Trophoblast cell (in vitro differentiated cells and primary cell): ENCODE measurements around the gene NKAPL. TPM values are rescaled to one million over a fixed set of nuclear protein-coding genes. Genes with fewer than 3 reads are reported as not detected.

ENCODE experiments used
- DNase-seq, 2 donors: peaks; one replicate each; pipeline ENCODE4 v3.0.0-alpha.2; 2016
- H2AFZ ChIP-seq: 2 replicates; pipeline ENCODE4 v1.6.1; 2013; ENCODE audit warnings: low read length, moderate library complexity, mild to moderate bottlenecking; ENCODE audit not compliant: insufficient read depth, poor library complexity
- H2AK5ac ChIP-seq: 2 replicates; pipeline ENCODE4 v1.6.1; 2013; ENCODE audit warnings: mild to moderate bottlenecking, low read length
- H2BK120ac ChIP-seq: 2 replicates; pipeline ENCODE4 v1.6.1; 2013; ENCODE audit warnings: low read length, mild to moderate bottlenecking, moderate library complexity; ENCODE audit not compliant: insufficient read depth, poor library complexity
- H2BK12ac ChIP-seq: 2 replicates; pipeline ENCODE4 v1.6.1; 2013; ENCODE audit warnings: mild to moderate bottlenecking, low read length, moderate library complexity
- H2BK5ac ChIP-seq: 2 replicates; pipeline ENCODE4 v1.6.1; 2013; ENCODE audit warnings: low read length, low read depth, moderate library complexity, mild to moderate bottlenecking; ENCODE audit not compliant: poor library complexity
- H3K14ac ChIP-seq: 2 replicates; pipeline ENCODE4 v1.6.1; 2013; ENCODE audit warnings: mild to moderate bottlenecking, low read length
- H3K18ac ChIP-seq: 2 replicates; pipeline ENCODE4 v1.6.1; 2013; ENCODE audit warnings: mild to moderate bottlenecking, low read length
- H3K23ac ChIP-seq: 2 replicates; pipeline ENCODE4 v1.6.1; 2013; ENCODE audit warnings: low read length
- H3K27ac ChIP-seq: 2 replicates; pipeline ENCODE4 v1.5.1; 2013; ENCODE audit warnings: low read depth, mild to moderate bottlenecking, inconsistent platforms, low read length, moderate library complexity
- H3K27me3 ChIP-seq: 2 replicates; pipeline ENCODE4 v1.6.1; 2013; ENCODE audit warnings: inconsistent platforms, mild to moderate bottlenecking, low read length, moderate library complexity; ENCODE audit not compliant: insufficient read depth
- H3K36me3 ChIP-seq, 2 experiments: 1 replicate in 1 of 2; 2 replicates in 1 of 2; pipeline ENCODE4 v1.6.1; 2013; ENCODE audit warnings: low read length in 2 of 2, mild to moderate bottlenecking in 2 of 2, moderate library complexity in 1 of 2; ENCODE audit not compliant: insufficient read depth in 2 of 2, control insufficient read depth in 1 of 2
- H3K4ac ChIP-seq: 2 replicates; pipeline ENCODE4 v1.6.1; 2013; ENCODE audit warnings: low read depth, mild to moderate bottlenecking, low read length, moderate library complexity
- H3K4me1 ChIP-seq, 2 experiments: 1 replicate in 1 of 2; 2 replicates in 1 of 2; pipeline ENCODE4 v1.6.1; 2013; ENCODE audit warnings: low read length in 2 of 2, mild to moderate bottlenecking in 2 of 2, moderate library complexity in 1 of 2; ENCODE audit not compliant: insufficient read depth in 2 of 2, control insufficient read depth in 1 of 2
- H3K4me2 ChIP-seq: 2 replicates; pipeline ENCODE4 v1.6.1; 2013; ENCODE audit warnings: inconsistent platforms, mild to moderate bottlenecking, low read length, moderate library complexity
- H3K4me3 ChIP-seq: 2 replicates; pipeline ENCODE4 v1.5.1; 2013; ENCODE audit warnings: mild to moderate bottlenecking, low read depth, low read length, inconsistent platforms
- H3K79me1 ChIP-seq: one replicate; pipeline ENCODE4 v1.6.1; 2013; ENCODE audit warnings: low read length
- H3K79me2 ChIP-seq: 2 replicates; pipeline ENCODE4 v1.6.1; 2013; ENCODE audit warnings: low read length, mild to moderate bottlenecking; ENCODE audit not compliant: control insufficient read depth, insufficient read depth, poor library complexity
- H3K9ac ChIP-seq: 2 replicates; pipeline ENCODE4 v1.6.1; 2013; ENCODE audit warnings: mild to moderate bottlenecking, low read length
- H3K9me3 ChIP-seq: 2 replicates; pipeline ENCODE4 v1.6.1; 2013; ENCODE audit warnings: low read depth, mild to moderate bottlenecking, control low read depth, inconsistent platforms, low read length; ENCODE audit not compliant: insufficient read depth
- H4K12ac ChIP-seq: 2 replicates; pipeline ENCODE4 v1.6.1; 2013; ENCODE audit warnings: low read depth, mild to moderate bottlenecking, low read length, moderate library complexity
- H4K8ac ChIP-seq: 2 replicates; pipeline ENCODE4 v1.6.1; 2013; ENCODE audit warnings: low read depth, mild to moderate bottlenecking, low read length, moderate library complexity
- H4K91ac ChIP-seq: one replicate; pipeline ENCODE4 v1.6.1; 2013; ENCODE audit warnings: low read depth, mild to moderate bottlenecking, low read length, moderate library complexity
- WGBS: extraction: QIAGEN DNeasy Blood & Tissue Kit; methylation state at CpG from one replicate; pipeline ENCODE4 v1.1.7; 2013; ENCODE audit warnings: missing lambda C conversion rate; ENCODE audit not compliant: insufficient read length, insufficient coverage; ENCODE audit errors: extremely low coverage; 5-methylcytosine and 5-hydroxymethylcytosine counted together
- polyA plus RNA-seq: library from polyadenylated mRNA; stranded (reverse); fragments of 200-250 nt; gene quantifications from 2 replicates; pipeline ENCODE4 v1.2.3, GENCODE V29; 2013

NKAPL gene
- not detected in 2 replicates for polyA plus RNA-seq

- no peak within 1 kb of the TSS for H4K91ac ChIP-seq
- H3K18ac ChIP-seq, result no peak within 1 kb of the TSS
- no peak within 1 kb of the TSS for H2AFZ ChIP-seq
- no peak within 1 kb of the TSS for H2BK120ac ChIP-seq
- H3K27ac ChIP-seq, result no peak within 1 kb of the TSS
- no peak within 1 kb of the TSS for H2AK5ac ChIP-seq
- H3K23ac ChIP-seq, result no peak within 1 kb of the TSS
- no peak within 1 kb of the TSS for H2BK5ac ChIP-seq
- peak in 1 of 2 donors; percentile 27 for DNase-seq
- no peaks in the 10 kb centered on the region for H3K27me3 ChIP-seq
- H3K4me3 ChIP-seq, result no peak within 1 kb of the TSS
- no peaks in the 10 kb centered on the region for H3K4me1 ChIP-seq
- no peaks in the 10 kb centered on the region for H3K9me3 ChIP-seq
- no peaks in the 10 kb centered on the region for H3K79me1 ChIP-seq
- no peak within 1 kb of the TSS for H4K12ac ChIP-seq
- no peak within 1 kb of the TSS for H3K4ac ChIP-seq
- H3K14ac ChIP-seq, result no peak within 1 kb of the TSS
- 100% methylated on average over 2 of the region's 58 CpGs for WGBS
- H4K8ac ChIP-seq, result no peak within 1 kb of the TSS
- no peaks in the 10 kb centered on the region for H3K79me2 ChIP-seq
- no peak within 1 kb of the TSS for H3K9ac ChIP-seq
- no peak within 1 kb of the TSS for H2BK12ac ChIP-seq
- H3K4me2 ChIP-seq, result no peak within 1 kb of the TSS
- H3K36me3 ChIP-seq, result no peaks in the 10 kb centered on the region
These were observed at the start of gene NKAPL for GRCh38 chr6:28258877-28259777. Gene NKAPL, plus strand, starts transcription at chr6:28259297. Its CDS starts 75 bp downstream, at chr6:28259372.

- no peak overlapping the region for H3K4me2 ChIP-seq
- H3K23ac ChIP-seq, result no peak overlapping the region
- H2AFZ ChIP-seq, result no peak overlapping the region
- H3K79me1 ChIP-seq, result no peaks in the 10 kb centered on the region
- H4K91ac ChIP-seq, result no peak overlapping the region
- no peaks in the 10 kb centered on the region for H3K36me3 ChIP-seq
- WGBS, result no CpG with 5 or more reads among the region's 7 CpGs
- H4K12ac ChIP-seq, result no peak overlapping the region
- H3K4ac ChIP-seq, result no peak overlapping the region
- no peaks in the 10 kb centered on the region for H3K79me2 ChIP-seq
- H3K14ac ChIP-seq, result no peak overlapping the region
- no peak overlapping the region for H3K9ac ChIP-seq
- peaks cover 25% of the 10 kb centered on the region for H3K27me3 ChIP-seq
- H3K4me3 ChIP-seq, result no peak overlapping the region
- peaks cover 3% of the 10 kb centered on the region for H3K9me3 ChIP-seq
- H3K4me1 ChIP-seq, result peaks cover 5 to 6% of the 10 kb centered on the region in 2 experiments
- H4K8ac ChIP-seq, result no peak overlapping the region
- H2AK5ac ChIP-seq, result no peak overlapping the region
- H2BK12ac ChIP-seq, result no peak overlapping the region
- DNase-seq, result no peak
- H3K27ac ChIP-seq, result no peak overlapping the region
- H2BK5ac ChIP-seq, result no peak overlapping the region
- H2BK120ac ChIP-seq, result no peak overlapping the region
- H3K18ac ChIP-seq, result no peak overlapping the region
These were observed 49.2 kb upstream of the NKAPL start for GRCh38 chr6:28209753-28210535.

- no peaks in the 10 kb centered on the region for H3K36me3 ChIP-seq
- no peak overlapping the region for H3K4ac ChIP-seq
- no peak overlapping the region for H2BK12ac ChIP-seq
- peaks cover 21% of the 10 kb centered on the region for H3K27me3 ChIP-seq
- H3K9me3 ChIP-seq, result peaks cover 6% of the 10 kb centered on the region
- peak overlapping the region; percentile 72 for H3K4me2 ChIP-seq
- no peak overlapping the region for H4K91ac ChIP-seq
- no peak overlapping the region for H3K23ac ChIP-seq
- H2AK5ac ChIP-seq, result no peak overlapping the region
- no peak overlapping the region for H3K9ac ChIP-seq
- H3K27ac ChIP-seq, result no peak overlapping the region
- no peak overlapping the region for H3K14ac ChIP-seq
- peak overlapping the region; percentile 37 for H3K4me3 ChIP-seq
- no peak overlapping the region for H2BK120ac ChIP-seq
- H4K12ac ChIP-seq, result no peak overlapping the region
- no peak overlapping the region for H3K18ac ChIP-seq
- no peaks in the 10 kb centered on the region for H3K79me2 ChIP-seq
- no CpG with 5 or more reads among the region's 16 CpGs for WGBS
- H3K79me1 ChIP-seq, result no peaks in the 10 kb centered on the region
- peak in 1 of 2 donors; percentile 50 for DNase-seq
- peak overlapping the region; percentile 13 for H2AFZ ChIP-seq
- H3K4me1 ChIP-seq, result peaks cover 5 to 6% of the 10 kb centered on the region in 2 experiments
- no peak overlapping the region for H2BK5ac ChIP-seq
- no peak overlapping the region for H4K8ac ChIP-seq
These were observed 47.1 kb upstream of the NKAPL start for GRCh38 chr6:28211840-28212509.

- Histone ChIP-seq H2AFZ (no peak overlapping the region), H3K18ac (no peak overlapping the region)
- peak; percentile 35 to 67 for DNase-seq
These were observed 46.4 kb upstream of the NKAPL start for GRCh38 chr6:28212510-28213212.

More at GRCh38 chr6:28212510-28213212, 46.4 kb upstream of the NKAPL start:
- Histone ChIP-seq H3K4me3 (no peak overlapping the region), H3K4me1 (peaks cover 5 to 6% of the 10 kb centered on the region in 2 experiments), H3K27ac (no peak overlapping the region), H3K9ac (peak overlapping the region; percentile 53), H3K23ac (no peak overlapping the region), H4K91ac (no peak overlapping the region), H3K36me3 (no peaks in the 10 kb centered on the region), H2AK5ac (no peak overlapping the region), H3K27me3 (peaks cover 14% of the 10 kb centered on the region), H3K4ac (no peak overlapping the region), H3K4me2 (peak overlapping the region; percentile 72), H3K79me1 (no peaks in the 10 kb centered on the region), H3K79me2 (no peaks in the 10 kb centered on the region), H4K12ac (no peak overlapping the region), H2BK12ac (no peak overlapping the region), H3K9me3 (peaks cover 5% of the 10 kb centered on the region), H4K8ac (no peak overlapping the region), H2BK5ac (no peak overlapping the region), H2BK120ac (no peak overlapping the region), H3K14ac (no peak overlapping the region)
- WGBS, result no CpG with 5 or more reads among the region's 21 CpGs
